Measurements from ENCODE around the gene TMEM184C. TPM values are rescaled to one million over a fixed set of nuclear protein-coding genes. Genes with fewer than 3 reads are reported as not detected.

Gene TMEM184C
- total RNA-seq, 3 donors from 2014 or later: 29.1 to 31.1 (median 30.4) TPM

DNA sequence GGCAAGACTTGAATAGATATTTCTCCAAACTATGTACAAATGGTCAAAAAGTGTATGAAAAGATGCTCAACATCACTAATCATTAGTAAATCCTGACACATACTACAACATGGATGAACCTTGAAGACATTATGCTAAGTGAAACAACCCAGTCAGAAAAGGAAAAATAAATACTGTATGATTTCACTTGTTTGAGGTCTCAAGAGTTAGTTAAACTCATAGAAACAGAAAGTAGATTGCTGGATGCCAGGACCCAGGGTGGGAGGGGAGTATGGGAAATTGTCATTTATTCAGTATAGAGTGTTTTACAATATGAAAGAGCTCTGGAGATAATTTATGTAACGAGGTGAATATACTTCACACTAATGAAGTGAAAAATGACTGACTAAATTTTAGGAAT, 34.4 kb downstream of the TMEM184C start:
- ATAC-seq (peak; percentile 21 to 62), DNase-seq (no peak)
- H3K36me3 Mint-ChIP-seq (ENCODE audit: insufficient read depth): peaks cover 38% of the 10 kb centered on the region

DNA sequence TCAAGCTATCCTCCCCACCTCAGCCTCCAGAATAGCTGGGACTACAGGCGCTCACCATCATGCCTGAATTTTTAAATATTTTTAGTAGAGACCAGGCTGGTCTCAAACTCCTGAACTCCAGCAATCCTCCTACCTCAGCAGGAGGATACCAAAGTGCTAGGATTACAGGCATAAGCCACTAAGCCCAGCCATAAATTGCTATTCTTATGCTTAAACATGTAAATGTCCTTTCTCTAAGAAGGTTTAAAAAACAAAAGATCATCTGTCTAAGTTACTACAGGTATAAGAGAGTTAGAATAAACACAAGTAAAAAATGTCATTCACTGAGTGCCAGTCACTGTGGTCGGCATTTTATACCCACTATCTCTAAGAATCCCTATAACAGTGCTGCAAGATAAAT, 38.4 kb downstream of the TMEM184C start:
- ATAC-seq: no peak
- H3K36me3 Mint-ChIP-seq (ENCODE audit: insufficient read depth): peaks cover 30% of the 10 kb centered on the region
- peaks cover 6% of the 10 kb centered on the region for H3K4me1 Mint-ChIP-seq (ENCODE audit: low read depth)
- no peak overlapping the region for H3K4me3 Mint-ChIP-seq
- H3K9me3 Mint-ChIP-seq: no peaks in the 10 kb centered on the region
- no peak for DNase-seq
- H3K27me3 Mint-ChIP-seq (ENCODE audit: low read depth): no peaks in the 10 kb centered on the region

More for the DNA sequence above, 34.4 kb downstream of the TMEM184C start:
- H3K4me1 Mint-ChIP-seq (ENCODE audit: low read depth): peaks cover 29% of the 10 kb centered on the region
- H3K4me3 Mint-ChIP-seq: no peak overlapping the region
- H3K9me3 Mint-ChIP-seq: no peaks in the 10 kb centered on the region
- no peaks in the 10 kb centered on the region for H3K27me3 Mint-ChIP-seq (ENCODE audit: low read depth)

DNA sequence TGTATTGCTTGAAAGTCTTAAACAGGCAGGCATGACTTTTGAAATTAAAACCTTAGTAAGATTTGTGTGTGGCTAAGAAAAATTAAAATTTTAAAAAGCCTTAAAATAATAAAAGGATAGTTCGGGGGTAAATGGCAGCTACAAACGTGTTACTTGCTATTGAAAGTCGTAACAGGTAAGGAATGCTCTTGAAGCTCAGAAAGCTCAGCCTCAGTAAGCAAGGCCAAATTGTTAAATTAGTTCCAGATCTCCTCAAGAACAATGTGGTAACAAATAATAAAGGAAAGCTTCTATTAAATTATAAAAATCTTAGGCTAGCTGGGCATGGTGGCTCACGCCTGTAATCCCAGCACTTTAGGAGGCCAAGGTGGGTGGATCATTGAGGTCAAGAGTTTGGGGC, 41.3 kb downstream of the TMEM184C start:
- H3K9me3 Mint-ChIP-seq: no peaks in the 10 kb centered on the region
- H3K4me3 Mint-ChIP-seq: no peak overlapping the region
- H3K27me3 Mint-ChIP-seq (ENCODE audit: low read depth): no peaks in the 10 kb centered on the region
- no peak for DNase-seq
- H3K4me1 Mint-ChIP-seq (ENCODE audit: low read depth): no peaks in the 10 kb centered on the region
- ATAC-seq: no peak
- peaks cover 26% of the 10 kb centered on the region for H3K36me3 Mint-ChIP-seq (ENCODE audit: insufficient read depth)

DNA sequence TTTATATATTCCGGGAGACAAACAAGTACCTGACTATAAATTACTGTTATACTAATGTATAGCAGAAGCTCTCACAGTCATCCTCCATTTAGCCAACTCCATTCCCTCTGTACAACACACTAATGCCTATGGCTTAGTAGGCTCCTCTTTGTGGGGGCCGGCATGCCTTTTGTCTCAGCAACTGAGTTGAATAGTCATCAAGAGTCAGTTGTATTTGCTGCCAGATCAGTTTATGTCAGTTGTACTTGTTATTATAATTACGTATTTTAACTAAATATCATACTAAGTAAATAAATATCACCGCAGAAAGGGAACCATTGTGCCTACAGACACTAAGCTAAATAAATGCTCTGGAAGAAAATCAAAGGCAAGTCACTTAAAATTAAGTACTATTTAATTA, 56.9 kb downstream of the TMEM184C start:
- no peak overlapping the region for H3K4me3 Mint-ChIP-seq
- no peak for ATAC-seq
- no peaks in the 10 kb centered on the region for H3K9me3 Mint-ChIP-seq
- peaks cover 26% of the 10 kb centered on the region for H3K36me3 Mint-ChIP-seq (ENCODE audit: insufficient read depth)
- no peak for DNase-seq
- H3K27me3 Mint-ChIP-seq (ENCODE audit: low read depth): no peaks in the 10 kb centered on the region
- H3K4me1 Mint-ChIP-seq (ENCODE audit: low read depth): no peaks in the 10 kb centered on the region

DNA sequence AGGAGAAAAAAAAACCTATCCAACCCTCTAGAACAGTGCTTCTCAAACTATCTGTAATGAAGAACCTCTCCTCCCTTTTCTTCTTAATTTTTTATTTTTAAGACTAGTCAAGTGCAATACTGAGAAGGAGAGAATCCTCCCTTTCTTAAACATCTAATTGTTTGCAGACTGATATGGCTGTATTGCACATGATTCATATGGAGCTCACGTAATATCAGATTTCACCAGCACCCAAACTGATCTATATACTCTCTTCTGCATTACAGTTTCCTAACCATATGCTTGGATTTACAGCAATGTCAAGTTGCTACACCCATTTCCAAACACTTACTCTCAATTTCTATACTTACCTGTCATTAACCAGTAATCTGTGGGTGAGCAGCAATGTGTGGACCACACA, 57.3 kb downstream of the TMEM184C start:
- peaks cover 28% of the 10 kb centered on the region for H3K36me3 Mint-ChIP-seq (ENCODE audit: insufficient read depth)
- H3K9me3 Mint-ChIP-seq: no peaks in the 10 kb centered on the region
- no peak for DNase-seq

DNA sequence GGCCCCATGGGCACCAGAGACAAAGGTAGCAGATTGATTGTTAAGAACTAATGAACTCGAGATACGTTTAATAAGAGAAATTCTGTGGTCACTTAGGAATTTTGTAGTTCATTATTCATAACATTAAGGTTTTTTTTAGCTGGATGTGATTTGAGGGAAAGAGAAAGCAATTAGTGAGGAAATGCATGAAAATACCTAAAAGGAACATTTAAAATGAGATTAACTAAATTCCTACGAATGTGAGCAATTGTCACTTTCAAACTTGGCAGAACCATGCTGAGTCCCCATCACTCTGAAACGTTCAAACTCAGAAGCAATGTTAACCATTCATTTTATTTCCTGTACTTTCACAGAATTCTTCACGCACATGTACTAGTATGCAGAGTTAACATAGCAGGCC, 60.9 kb downstream of the TMEM184C start:
- ATAC-seq (no peak), DNase-seq (no peak)
- H3K9me3 Mint-ChIP-seq: no peaks in the 10 kb centered on the region
- H3K4me3 Mint-ChIP-seq: no peak overlapping the region
- H3K36me3 Mint-ChIP-seq (ENCODE audit: insufficient read depth): peaks cover 12% of the 10 kb centered on the region
- no peaks in the 10 kb centered on the region for H3K27me3 Mint-ChIP-seq (ENCODE audit: low read depth)
- peaks cover 17% of the 10 kb centered on the region for H3K4me1 Mint-ChIP-seq (ENCODE audit: low read depth)

More for the DNA sequence above, 57.3 kb downstream of the TMEM184C start:
- no peaks in the 10 kb centered on the region for H3K4me1 Mint-ChIP-seq (ENCODE audit: low read depth)
- H3K27me3 Mint-ChIP-seq (ENCODE audit: low read depth): no peaks in the 10 kb centered on the region
- ATAC-seq: no peak
- H3K4me3 Mint-ChIP-seq: no peak overlapping the region

DNA sequence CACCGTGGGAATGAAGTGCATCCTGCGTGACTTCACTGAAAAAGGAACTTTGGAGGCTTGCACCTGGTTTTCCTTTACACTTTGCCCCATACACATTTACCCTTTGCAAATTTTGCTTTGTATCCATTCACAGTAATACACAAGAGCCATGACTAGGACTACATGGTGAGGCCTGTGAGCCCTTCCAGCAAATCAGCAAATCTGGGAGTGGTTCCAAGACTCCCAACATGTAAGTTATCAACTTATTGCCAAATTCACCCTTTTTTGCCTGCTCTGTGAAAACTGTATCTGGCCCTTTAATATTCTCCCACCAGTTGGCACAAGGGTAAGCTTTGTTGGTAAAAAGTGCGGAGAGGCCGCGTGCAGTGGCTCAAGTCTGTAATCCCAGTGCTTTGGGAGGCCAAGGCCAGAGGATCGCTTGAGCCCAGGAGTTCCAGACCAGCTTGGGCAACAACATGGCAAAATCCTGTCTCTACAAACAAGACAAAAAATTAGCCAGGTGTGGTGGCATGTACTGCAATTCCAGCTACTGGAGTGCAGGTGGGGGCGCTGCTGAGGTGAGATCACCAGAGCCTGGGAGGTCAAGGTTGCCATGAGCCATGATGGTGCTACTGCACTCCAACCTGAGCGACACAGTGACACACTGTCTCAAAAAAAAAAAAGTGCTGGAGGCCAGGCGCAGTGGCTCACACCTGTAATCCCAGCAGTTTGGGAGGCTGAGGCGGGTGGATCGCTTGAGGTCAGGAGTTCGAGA, 61.8 kb downstream of the TMEM184C start:
- Mint-ChIP-seq H3K27me3 (ENCODE audit: low read depth) (no peaks in the 10 kb centered on the region), H3K4me1 (ENCODE audit: low read depth) (peaks cover 20% of the 10 kb centered on the region), H3K4me3 (no peak overlapping the region), H3K9me3 (no peaks in the 10 kb centered on the region), H3K36me3 (ENCODE audit: insufficient read depth) (peaks cover 12% of the 10 kb centered on the region)
- DNase-seq (no peak), ATAC-seq (no peak)

DNA sequence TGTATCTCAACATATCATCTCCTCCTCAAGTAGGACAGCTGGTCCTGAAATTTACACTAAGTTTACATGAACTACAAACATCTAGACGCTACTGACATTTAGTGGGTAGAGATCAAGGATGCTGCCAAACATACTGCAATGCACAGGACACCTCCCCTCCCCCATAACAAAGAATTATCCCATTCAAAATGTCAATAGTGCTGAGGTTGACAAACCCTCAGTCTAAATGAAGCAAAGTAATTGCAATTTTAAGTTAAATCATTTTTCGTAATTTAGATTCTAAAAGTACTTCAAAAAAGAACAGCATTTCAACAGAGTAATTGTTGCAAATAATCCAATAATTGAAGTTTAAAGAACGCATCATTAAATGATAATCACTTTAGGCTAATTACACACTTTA, 65.6 kb downstream of the TMEM184C start:
- DNase-seq (no peak), ATAC-seq (no peak)
- peaks cover 6% of the 10 kb centered on the region for H3K27me3 Mint-ChIP-seq (ENCODE audit: low read depth)
- peak overlapping the region; percentile 93 for H3K4me3 Mint-ChIP-seq
- peaks cover 10% of the 10 kb centered on the region for H3K36me3 Mint-ChIP-seq (ENCODE audit: insufficient read depth)
- peaks cover 26% of the 10 kb centered on the region for H3K4me1 Mint-ChIP-seq (ENCODE audit: low read depth)
- no peaks in the 10 kb centered on the region for H3K9me3 Mint-ChIP-seq

DNA sequence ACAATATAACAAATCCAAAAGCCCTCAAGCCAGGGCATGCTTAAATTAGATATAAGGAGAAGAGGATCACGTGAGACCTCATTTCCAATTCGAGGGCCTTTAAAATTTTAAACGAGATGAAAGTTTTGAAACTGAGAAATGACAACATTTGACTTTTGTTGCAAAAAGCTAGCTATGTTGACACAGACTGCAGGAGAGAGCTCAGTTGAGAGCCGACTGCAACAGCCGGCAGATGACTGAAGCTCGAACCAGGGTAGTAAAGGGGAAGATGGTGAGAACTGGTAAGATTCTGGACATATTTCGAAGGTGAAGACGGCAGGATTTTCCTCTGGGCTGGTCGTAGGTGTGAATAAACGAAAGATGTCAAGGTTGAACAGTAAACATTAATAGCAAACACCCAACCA, 66.0 kb downstream of the TMEM184C start:
- DNase-seq: no peak
- no peak for ATAC-seq
- Mint-ChIP-seq H3K27me3 (ENCODE audit: low read depth) (peaks cover 6% of the 10 kb centered on the region), H3K9me3 (no peaks in the 10 kb centered on the region), H3K36me3 (ENCODE audit: insufficient read depth) (peaks cover 8% of the 10 kb centered on the region), H3K4me1 (ENCODE audit: low read depth) (peaks cover 26% of the 10 kb centered on the region), H3K4me3 (peak overlapping the region; percentile 93)

DNA sequence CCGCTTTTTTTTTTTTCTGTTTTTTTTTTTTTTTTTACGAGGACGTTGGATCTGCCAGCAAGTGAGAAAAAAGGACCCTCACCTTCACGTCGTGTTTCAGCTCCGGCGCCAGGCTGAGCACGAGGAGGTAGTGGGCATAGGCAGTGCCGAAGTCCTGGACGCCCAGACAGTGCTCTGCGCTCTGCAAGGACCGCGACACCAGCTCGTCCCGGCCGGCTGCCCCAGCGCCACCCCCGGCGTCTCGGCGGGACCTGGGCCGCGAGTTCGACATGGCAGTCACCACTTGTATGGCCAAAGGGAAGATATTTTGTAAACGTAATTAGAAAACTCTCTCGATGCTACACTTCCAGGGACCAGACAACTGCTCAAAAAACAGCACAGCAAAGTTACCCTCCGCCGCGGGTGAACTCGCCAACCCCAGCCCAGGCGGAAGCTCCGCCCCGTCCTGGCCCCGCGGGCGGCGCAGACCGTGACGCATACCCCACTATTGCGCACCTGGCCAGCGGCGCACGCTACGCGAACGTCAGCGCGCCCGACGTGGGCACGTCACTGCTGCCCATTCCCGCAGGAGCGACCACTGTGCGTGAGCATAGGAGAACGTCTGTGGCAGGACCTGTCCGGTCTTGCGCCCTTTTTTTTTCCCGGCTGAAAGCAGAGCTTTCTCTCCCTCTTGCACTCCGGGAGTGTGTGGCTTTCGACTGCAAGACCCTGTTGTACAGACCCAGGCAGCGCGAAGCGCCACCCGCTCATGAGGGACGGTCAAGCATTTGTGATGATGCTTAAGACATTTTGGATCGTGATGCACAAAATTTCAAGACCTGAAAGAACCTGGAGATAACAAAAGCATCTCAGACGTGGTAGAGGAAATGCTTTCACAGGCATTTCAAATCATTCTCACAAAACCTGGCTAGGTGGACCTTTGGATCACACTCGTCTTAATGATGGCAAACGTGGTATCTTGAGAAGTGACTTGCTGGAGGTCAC, 66.8 kb downstream of the TMEM184C start, which contains the start of gene PRMT9:
Gene PRMT9 (minus strand): TSS at position 447 of the 984 bp plus-strand sequence. CDS start 176 bp downstream, at position 271.
- peaks cover 6% of the 10 kb centered on the region for H3K27me3 Mint-ChIP-seq (ENCODE audit: low read depth)
- H3K4me3 Mint-ChIP-seq: peak within 1 kb of the TSS; percentile 93
- no peaks in the 10 kb centered on the region for H3K9me3 Mint-ChIP-seq
- peak; percentile 100 for ATAC-seq
- H3K36me3 Mint-ChIP-seq (ENCODE audit: insufficient read depth): peaks cover 2% of the 10 kb centered on the region
- peak; percentile 83 for DNase-seq
- H3K4me1 Mint-ChIP-seq (ENCODE audit: low read depth): peaks cover 28% of the 10 kb centered on the region

DNA sequence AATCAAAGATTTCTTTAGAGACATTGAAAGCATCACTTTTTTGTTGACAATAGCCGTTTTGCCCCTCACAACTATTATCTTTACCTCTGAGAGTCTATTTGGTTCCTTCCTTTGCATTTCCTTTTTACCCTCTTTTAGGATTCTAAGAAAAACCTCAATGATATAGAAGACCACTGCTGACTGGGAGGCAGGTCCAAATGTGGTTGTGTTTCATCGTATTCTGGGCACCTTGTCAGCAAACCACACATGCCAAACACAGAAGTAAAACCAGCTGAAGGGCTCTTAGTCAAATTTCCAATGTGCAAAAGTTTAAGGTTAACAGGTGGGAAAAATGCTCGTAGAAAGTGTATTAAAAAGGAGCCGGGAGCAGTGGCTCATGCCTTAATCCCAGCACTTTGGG, 71.9 kb downstream of the TMEM184C start:
- Mint-ChIP-seq H3K9me3 (no peaks in the 10 kb centered on the region), H3K27me3 (ENCODE audit: low read depth) (peaks cover 22% of the 10 kb centered on the region), H3K4me1 (ENCODE audit: low read depth) (peaks cover 10% of the 10 kb centered on the region), H3K4me3 (no peak overlapping the region), H3K36me3 (ENCODE audit: insufficient read depth) (no peaks in the 10 kb centered on the region)
- DNase-seq (no peak), ATAC-seq (no peak)

DNA sequence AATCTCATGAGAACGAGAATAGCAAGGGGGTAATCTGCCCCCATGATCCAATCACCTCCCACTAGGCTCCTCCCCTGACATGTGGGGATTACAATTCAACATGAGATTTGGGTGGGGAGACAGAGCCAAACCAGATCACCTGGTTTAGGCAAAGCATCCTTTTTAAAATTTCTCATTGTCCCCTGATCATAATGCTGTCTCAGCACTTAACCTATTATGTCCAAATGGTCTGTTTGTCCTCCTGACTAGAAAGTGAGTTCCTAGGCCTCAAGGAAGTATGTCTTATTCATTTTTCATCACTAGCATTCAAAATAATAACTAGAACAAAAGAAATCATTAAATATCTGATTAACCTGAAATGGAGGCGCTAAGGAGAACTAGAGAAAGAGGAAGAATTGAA, 74.6 kb downstream of the TMEM184C start:
- Mint-ChIP-seq H3K36me3 (ENCODE audit: insufficient read depth) (no peaks in the 10 kb centered on the region), H3K4me1 (ENCODE audit: low read depth) (peaks cover 4% of the 10 kb centered on the region), H3K4me3 (no peak overlapping the region), H3K27me3 (ENCODE audit: low read depth) (peaks cover 27% of the 10 kb centered on the region), H3K9me3 (no peaks in the 10 kb centered on the region)
- no peak for DNase-seq
- no peak for ATAC-seq

DNA sequence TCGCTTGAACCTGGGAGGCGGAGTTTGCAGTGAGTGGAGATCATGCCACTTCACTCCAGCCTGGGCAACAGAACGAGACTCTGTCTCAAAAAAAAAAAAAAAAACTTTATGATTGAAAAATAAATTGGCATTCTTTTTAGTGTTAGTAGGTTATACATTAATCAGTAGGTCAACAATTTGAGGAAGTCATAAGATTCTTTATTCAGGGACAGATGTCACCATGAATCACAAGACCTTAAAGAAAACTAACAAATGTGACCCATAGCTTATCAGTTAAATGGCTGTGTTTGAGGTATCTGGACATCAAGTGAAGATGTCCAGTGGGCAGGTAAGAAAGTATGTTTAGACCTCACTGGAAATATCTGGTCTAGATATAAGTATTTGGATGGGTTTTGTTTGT, 76.0 kb downstream of the TMEM184C start:
- Mint-ChIP-seq H3K4me1 (ENCODE audit: low read depth) (peaks cover 4% of the 10 kb centered on the region), H3K36me3 (ENCODE audit: insufficient read depth) (no peaks in the 10 kb centered on the region), H3K4me3 (no peak overlapping the region), H3K9me3 (no peaks in the 10 kb centered on the region), H3K27me3 (ENCODE audit: low read depth) (peaks cover 31% of the 10 kb centered on the region)
- ATAC-seq (no peak), DNase-seq (no peak)

DNA sequence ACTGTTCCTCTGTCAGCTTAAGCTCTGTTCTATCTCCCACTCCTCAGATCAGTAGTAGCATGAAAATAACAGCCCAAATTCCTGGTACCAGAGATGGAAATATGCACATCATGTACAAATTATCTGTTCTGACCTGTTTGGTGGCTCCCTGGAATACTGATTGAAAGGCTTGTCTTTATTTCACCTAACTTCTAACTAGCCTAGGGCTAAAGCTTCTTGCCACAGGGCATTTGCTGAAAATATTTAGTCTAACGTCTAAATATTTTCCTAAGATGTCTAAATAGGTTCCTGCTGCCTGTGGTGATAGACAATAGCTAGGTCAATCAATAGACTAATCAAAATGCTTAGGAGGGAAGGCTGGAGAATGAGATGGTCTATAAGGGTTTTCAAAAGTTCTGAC, 79.7 kb downstream of the TMEM184C start:
- DNase-seq (no peak), ATAC-seq (no peak)
- Mint-ChIP-seq H3K36me3 (ENCODE audit: insufficient read depth) (no peaks in the 10 kb centered on the region), H3K27me3 (ENCODE audit: low read depth) (peaks cover 21% of the 10 kb centered on the region), H3K4me1 (ENCODE audit: low read depth) (no peaks in the 10 kb centered on the region), H3K4me3 (no peak overlapping the region), H3K9me3 (no peaks in the 10 kb centered on the region)
